ENCODE measurements around the gene NUDT2.

Gene NUDT2

DNA sequence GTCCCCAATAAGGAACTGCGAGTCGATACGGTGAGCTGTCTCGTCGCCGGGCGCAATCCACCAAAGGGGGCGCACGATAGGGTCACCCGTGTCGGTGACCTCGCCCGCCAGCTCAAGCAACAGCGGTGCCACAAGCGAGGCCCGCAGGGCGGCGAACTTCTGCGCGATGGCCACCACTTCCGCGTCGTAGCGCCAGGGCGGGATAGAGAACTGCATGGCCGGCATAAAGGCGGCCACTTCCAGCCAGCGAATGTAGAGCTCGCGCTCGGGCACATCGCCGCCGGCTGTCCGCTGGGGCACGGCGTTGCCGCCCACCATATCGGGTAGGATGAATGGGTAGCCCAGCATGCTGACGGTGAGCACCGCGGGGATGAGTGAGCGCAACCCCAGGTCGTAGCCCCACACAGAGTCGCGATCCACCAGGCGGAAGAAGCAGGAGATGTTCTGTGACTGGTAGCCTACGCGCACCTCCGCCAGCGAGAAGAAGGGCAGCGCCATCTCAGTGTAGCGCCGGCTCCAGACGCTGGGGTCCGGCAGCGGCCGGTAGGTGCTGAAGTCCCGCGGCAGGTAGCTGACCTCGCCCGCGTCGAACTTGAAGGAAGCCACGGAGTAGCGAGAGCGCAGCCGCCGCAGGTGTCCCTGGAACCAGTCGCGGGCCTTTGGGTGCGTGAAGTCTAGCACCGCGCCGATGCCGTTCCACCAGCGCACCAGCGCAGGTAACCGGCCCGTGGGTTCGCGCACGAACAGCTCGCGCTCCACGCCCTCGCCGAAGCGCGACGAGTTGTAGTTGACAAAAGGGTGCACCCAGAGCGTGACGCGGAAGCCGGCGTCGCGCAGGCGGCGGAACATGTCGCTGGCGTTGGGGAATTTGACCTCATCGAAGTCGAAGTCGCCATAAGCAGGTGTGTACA, 41.9 kb downstream of the NUDT2 start:
- no peak overlapping the region for H3K4me3 ChIP-seq (ENCODE audit: low read depth, low read length)
- TF ChIP-seq, protein P1, sequence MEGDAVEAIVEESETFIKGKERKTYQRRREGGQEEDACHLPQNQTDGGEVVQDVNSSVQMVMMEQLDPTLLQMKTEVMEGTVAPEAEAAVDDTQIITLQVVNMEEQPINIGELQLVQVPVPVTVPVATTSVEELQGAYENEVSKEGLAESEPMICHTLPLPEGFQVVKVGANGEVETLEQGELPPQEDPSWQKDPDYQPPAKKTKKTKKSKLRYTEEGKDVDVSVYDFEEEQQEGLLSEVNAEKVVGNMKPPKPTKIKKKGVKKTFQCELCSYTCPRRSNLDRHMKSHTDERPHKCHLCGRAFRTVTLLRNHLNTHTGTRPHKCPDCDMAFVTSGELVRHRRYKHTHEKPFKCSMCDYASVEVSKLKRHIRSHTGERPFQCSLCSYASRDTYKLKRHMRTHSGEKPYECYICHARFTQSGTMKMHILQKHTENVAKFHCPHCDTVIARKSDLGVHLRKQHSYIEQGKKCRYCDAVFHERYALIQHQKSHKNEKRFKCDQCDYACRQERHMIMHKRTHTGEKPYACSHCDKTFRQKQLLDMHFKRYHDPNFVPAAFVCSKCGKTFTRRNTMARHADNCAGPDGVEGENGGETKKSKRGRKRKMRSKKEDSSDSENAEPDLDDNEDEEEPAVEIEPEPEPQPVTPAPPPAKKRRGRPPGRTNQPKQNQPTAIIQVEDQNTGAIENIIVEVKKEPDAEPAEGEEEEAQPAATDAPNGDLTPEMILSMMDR (IDR thresholded peaks at IDR 0.05; ENCODE audit: control insufficient read depth, extremely low read depth, insufficient read depth): no peak
- no peak for DNase-seq (ENCODE audit: low read depth)

DNA sequence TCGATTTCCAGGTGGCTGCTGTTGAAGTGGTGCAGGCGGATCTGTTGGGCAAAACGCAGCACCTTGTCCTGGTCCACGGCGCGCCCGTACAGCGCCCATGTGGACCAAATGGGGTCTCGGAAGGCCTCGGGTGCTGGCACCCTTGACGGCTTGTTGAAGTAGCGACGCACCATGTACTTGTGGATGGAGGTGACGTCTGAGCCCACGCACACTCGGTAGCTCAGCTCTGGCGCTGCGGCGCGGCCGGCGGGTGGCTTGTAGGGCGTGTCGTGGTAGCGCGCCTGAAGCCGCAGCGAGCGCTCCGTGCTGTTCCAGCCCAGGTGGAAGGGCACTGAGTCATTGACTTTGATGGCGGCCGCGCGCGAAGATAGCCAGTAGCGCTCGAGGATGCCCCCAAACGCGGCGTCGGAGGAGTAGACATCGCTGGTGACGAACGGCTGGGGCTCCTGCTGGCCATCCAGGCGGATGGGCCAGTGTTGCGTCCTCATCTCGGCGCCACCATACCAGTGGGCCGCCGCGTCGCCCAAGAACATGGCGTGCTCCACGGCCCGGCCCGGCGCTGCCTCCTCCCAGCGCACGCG, 42.6 kb downstream of the NUDT2 start:
- TF ChIP-seq, protein P1 (IDR thresholded peaks at IDR 0.05; ENCODE audit: control insufficient read depth, extremely low read depth, insufficient read depth): no peak
- no peak overlapping the region for H3K4me3 ChIP-seq (ENCODE audit: low read depth, low read length)
- DNase-seq (ENCODE audit: low read depth): no peak

DNA sequence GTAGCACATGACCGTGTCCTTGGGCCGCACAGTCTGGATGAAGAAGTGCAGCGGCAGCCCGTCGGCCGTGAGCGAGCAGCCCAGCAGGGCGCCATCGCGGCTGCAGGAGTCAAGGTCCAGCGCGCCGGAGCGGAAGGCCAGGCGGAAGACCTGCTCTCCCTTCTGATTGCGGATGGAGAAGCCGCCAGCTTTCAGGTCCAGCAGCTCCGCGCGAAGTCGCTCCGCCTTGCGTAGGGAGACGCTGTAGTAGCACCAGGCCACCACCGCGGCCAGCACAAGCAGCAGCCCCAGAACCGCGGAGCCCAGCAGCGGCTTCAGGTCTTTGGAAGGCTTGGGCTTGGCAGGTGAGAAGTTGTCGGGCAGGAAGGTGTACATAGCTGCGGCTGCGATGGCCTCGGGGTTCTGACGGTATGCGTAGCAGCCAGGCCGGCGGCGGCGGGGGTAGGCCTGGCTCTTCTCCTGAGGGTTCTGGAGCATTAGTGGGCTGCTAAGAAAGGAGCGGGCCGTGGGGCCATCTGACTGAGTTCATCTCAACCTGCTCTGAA, 43.2 kb downstream of the NUDT2 start:
- TF ChIP-seq, protein P1 (IDR thresholded peaks at IDR 0.05; ENCODE audit: control insufficient read depth, extremely low read depth, insufficient read depth): no peak
- DNase-seq (ENCODE audit: low read depth): no peak
- no peak overlapping the region for H3K4me3 ChIP-seq (ENCODE audit: low read depth, low read length)

DNA sequence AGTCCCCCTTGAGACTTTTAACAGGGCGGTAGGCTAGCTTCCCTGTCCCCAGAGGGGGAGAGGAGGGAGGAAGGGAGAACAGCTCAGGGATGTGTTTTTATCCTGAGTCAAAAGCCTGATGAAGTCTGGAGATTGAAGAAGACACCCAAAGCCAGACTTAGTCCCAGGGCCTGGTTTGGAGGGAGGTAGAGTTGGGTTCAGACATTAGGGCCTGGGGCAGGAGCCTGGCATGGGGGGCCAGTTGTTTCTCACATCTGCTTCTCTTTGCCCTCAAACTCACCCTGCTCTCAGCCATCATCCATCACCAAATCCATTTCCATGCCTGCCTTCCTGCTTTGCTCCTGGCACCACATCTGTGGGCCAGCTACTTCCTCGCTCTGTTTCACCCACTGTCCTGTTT, 44.4 kb downstream of the NUDT2 start:
- no peak for DNase-seq (ENCODE audit: low read depth)
- H3K4me3 ChIP-seq (ENCODE audit: low read depth, low read length): no peak overlapping the region
- TF ChIP-seq, protein P1 (IDR thresholded peaks at IDR 0.05; ENCODE audit: control insufficient read depth, extremely low read depth, insufficient read depth): no peak

DNA sequence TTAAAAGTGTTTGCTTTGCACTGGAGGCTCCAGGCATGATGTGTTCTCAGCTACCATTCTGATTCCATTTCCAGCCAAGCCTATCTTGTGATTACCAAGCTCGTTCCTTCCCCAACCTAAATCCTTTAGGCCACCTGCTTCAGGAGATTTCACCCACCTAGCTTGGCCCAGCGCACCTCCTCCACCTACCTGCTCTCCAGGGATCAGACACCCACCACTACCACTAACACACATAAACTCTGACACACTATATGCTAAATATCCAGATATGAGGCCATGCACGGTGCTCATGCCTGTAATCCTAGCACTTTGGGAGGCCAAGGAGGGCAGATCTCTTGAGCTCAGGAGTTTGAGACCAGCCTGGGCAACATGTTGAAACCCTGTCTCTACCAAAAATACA, 45.0 kb downstream of the NUDT2 start:
- TF ChIP-seq, protein P1 (IDR thresholded peaks at IDR 0.05; ENCODE audit: control insufficient read depth, extremely low read depth, insufficient read depth): no peak
- H3K4me3 ChIP-seq (ENCODE audit: low read depth, low read length): no peak overlapping the region
- DNase-seq (ENCODE audit: low read depth): no peak

DNA sequence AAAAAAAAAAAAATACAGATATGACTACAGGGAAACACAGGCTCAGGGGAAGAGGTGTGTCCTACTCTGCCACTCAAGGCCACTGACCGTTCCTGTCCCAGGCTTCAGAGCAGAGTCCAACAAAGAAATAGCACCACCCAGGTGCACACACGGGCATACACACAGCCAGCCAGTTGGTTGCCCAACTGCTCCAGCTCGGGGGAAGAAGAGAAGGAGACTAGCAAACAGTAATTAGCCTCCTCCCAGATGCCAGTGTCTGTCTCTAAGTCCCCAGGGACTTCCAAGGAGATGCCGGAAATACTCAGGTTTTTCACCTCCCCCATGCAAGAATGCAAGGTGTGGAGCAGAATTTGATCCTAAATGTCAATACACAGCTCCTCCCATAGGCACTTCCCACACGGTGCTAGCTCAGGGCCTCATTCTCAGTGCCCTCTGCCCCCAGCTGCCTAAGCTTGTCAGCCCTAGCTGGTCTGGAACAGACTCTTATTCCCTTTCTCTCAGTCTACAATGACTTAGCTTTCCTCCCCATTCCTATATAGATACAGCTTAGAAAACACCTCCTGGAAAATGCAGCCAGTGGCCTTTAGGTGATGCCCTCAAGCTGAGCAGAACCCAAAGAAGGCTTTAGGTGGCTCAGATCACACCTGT, 45.7 kb downstream of the NUDT2 start:
- TF ChIP-seq, protein P1 (IDR thresholded peaks at IDR 0.05; ENCODE audit: control insufficient read depth, extremely low read depth, insufficient read depth): no peak
- no peak for DNase-seq (ENCODE audit: low read depth)
- H3K4me3 ChIP-seq (ENCODE audit: low read depth, low read length): no peak overlapping the region

Data from LNCaP clone FGC (cell line).